Stimulated activated CD4-positive, alpha-beta T cell treated with anti-CD3 and anti-CD28 coated beads, TNF-alpha, amount 100 ng/mL, for 1 hour (primary cell): ENCODE results near the gene MEF2B.
"Not testable (repeated sequence)": the region's sequence is repeated elsewhere in the genome, so short reads cannot be mapped to it uniquely, and the experiment has no call there.

ENCODE experiments used
- DNase-seq, 3 donors: peaks; one replicate each; pipeline ENCODE4 v3.0.0-alpha.2; 2020; ENCODE audit warnings: low read depth in 3 of 3, low spot score in 1 of 3

The MEF2B gene

GRCh38 chr19:19102566-19102965, 67.5 kb downstream of the MEF2B start:
- DNase-seq: not testable (repeated sequence)

- no peak for DNase-seq
Measured at GRCh38 chr19:19101540-19101939, 68.5 kb downstream of the MEF2B start.

GRCh38 chr19:19098703-19099632, 71.1 kb downstream of the MEF2B start:
- DNase-seq: no peak

GRCh38 chr19:19098084-19098702, 71.9 kb downstream of the MEF2B start:
- no peak for DNase-seq

GRCh38 chr19:19096641-19097627, 73.1 kb downstream of the MEF2B start:
- no peak for DNase-seq

GRCh38 chr19:19095691-19096090, 74.4 kb downstream of the MEF2B start:
- DNase-seq: no peak
